ENCODE data around the gene KCNQ4.

DNA sequence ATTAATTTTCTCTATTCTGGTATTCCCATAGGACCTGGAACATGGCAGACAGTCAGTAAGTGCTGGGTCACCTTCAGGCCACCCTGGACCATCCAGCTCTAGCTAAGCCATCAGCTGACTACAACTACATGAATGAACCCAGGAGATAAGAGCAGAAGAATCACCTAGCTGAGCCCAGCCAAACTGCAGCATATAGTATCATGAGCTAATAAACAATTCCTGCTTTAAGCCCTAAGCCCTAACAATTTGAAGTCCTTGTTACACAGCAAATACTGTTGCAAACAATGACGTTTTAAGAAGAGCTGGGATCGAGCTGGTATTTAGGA, 92.8 kb downstream of the KCNQ4 start:
- no peak for TF ChIP-seq CTCF (IDR thresholded peaks at IDR 0.05)
- TF ChIP-seq POLR2A (IDR thresholded peaks at IDR 0.05) = no peak
